ENCODE measurements around the gene NFE2L1. TPM values are rescaled to one million over a fixed set of nuclear protein-coding genes. Genes with fewer than 3 reads are reported as not detected.

NFE2L1 gene
- total RNA-seq, 1 donor from 2014 or later = 127 TPM

DNA sequence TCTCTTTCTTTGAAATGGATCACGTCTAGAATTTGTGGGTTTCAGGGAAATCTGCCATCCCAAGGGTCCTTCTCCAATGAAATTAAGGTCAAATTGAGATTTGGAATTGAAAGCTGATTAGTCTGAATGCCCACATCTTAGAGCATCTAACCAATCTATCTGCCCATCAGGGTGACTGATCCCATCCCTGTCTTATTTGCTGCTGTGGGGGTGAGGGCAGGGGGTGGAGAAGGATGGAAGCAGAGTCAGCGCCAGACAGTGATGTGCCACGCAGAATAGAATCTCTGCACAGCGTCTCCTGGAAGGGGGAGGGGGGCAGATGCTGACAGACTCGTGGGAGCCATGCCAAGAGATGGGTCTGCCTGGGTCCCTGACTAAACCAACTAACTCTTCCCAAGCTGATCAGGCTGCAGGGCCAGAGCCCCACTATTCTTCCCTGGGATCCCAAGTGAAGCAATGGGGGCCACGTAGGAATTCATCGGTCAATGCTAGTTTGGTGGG, 45.2 kb upstream of the NFE2L1 start:
- intact Hi-C loops (cut with micrococcal nuclease) = no loop called here
- TF ChIP-seq, protein P1, sequence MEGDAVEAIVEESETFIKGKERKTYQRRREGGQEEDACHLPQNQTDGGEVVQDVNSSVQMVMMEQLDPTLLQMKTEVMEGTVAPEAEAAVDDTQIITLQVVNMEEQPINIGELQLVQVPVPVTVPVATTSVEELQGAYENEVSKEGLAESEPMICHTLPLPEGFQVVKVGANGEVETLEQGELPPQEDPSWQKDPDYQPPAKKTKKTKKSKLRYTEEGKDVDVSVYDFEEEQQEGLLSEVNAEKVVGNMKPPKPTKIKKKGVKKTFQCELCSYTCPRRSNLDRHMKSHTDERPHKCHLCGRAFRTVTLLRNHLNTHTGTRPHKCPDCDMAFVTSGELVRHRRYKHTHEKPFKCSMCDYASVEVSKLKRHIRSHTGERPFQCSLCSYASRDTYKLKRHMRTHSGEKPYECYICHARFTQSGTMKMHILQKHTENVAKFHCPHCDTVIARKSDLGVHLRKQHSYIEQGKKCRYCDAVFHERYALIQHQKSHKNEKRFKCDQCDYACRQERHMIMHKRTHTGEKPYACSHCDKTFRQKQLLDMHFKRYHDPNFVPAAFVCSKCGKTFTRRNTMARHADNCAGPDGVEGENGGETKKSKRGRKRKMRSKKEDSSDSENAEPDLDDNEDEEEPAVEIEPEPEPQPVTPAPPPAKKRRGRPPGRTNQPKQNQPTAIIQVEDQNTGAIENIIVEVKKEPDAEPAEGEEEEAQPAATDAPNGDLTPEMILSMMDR (IDR thresholded peaks at IDR 0.05) = no peak
- DNase-seq (no peak), ATAC-seq (ENCODE audit: low read depth) (no peak)
- peaks cover 4% of the 10 kb centered on the region for H3K4me1 Mint-ChIP-seq
- ChIA-PET CTCF (interaction anchor here (0.6 kb wide), 1 partner anchor 23 kb away, joined by 3 read pairs; no protein-coding TSS in a partner anchor), POLR2A (interaction anchor here (0.7 to 1.3 kb wide), 4 partner anchors 9 to 107 kb away, joined by 3 to 5 read pairs (median 4); partner anchors contain the start of gene SP2)
- H3K27me3 Mint-ChIP-seq = peaks cover 5% of the 10 kb centered on the region
- H3K9me3 Mint-ChIP-seq = no peaks in the 10 kb centered on the region
- no peak overlapping the region for H3K4me3 Mint-ChIP-seq
- H3K27ac Mint-ChIP-seq = no peak overlapping the region
- no peaks in the 10 kb centered on the region for H3K36me3 Mint-ChIP-seq (ENCODE audit: low read depth)

DNA sequence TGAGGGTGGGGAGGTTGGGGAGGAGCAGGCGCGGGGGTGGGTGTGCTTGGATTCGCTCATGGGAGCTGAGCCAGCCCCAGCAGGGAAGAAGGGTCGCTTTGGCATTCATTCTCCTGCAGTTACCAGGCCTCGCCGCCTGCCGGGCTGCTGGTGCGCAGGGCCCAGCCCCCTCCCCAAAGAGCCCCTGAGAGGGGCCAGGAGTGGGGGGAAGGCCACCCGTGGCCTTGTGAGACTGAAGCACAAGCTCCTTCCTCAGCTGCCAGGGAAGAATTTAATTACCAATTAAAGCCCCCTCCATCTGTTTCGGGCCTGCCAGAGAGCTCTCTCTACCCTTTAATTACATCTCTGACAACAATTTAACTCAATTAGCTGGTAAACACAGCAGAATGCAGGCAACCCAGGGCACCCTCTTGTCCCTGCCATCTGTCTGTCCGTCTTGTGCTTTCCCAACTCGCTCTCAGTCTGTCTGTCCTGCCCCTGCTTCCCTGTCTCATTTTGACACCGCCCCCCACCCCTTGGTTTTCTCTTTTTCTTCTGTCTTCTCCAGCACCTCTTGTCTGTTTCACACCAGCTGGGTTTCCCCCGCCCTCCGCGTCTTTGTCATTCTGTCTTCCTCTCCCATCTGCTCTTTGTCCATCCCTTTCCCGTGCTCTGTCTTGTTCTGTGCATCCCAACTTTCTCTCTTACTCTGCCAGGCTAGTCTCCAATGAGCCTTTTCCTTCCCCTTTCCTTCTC, 44.6 kb upstream of the NFE2L1 start:
- H3K4me1 Mint-ChIP-seq = peaks cover 4% of the 10 kb centered on the region
- ATAC-seq (ENCODE audit: low read depth) = no peak
- H3K9me3 Mint-ChIP-seq = no peaks in the 10 kb centered on the region

DNA sequence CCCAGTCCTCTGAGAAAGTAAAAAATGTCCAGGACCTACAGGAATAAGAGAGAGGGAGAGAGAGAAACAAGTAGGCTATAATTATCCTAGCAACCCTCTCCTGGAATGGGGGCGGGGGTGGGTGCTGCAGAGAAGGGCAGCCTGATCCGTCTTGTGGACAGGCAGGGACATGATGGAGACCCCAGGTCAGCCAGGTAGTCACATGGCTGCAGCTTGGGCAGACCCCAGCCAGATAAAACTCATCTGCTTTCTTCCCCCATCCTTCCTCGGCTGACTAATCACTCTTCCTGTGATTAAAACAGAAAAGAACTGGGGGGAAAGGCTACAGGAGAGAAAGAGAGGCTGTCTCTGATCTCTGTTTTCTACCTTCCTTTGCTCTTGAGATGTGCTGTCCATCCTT, 43.2 kb upstream of the NFE2L1 start:
- Mint-ChIP-seq H3K36me3 (ENCODE audit: low read depth) (no peaks in the 10 kb centered on the region), H3K27ac (no peak overlapping the region), H3K4me3 (no peak overlapping the region), H3K4me1 (peaks cover 4% of the 10 kb centered on the region), H3K9me3 (no peaks in the 10 kb centered on the region), H3K27me3 (peaks cover 12% of the 10 kb centered on the region)
- DNase-seq (no peak), ATAC-seq (ENCODE audit: low read depth) (no peak)
- TF ChIP-seq, protein P1 (IDR thresholded peaks at IDR 0.05) = no peak
- intact Hi-C loops (cut with micrococcal nuclease) = no loop called here
- CTCF ChIA-PET = no interaction called here
- POLR2A ChIA-PET = interaction anchor here (0.6 kb wide), 3 partner anchors 44 to 303 kb away, joined by 4 to 9 read pairs (median 4); no protein-coding TSS in a partner anchor

More for the DNA sequence above, 44.6 kb upstream of the NFE2L1 start:
- H3K4me3 Mint-ChIP-seq = no peak overlapping the region
- TF ChIP-seq, protein P1 (IDR thresholded peaks at IDR 0.05) = no peak
- DNase-seq = no peak
- peaks cover 8% of the 10 kb centered on the region for H3K27me3 Mint-ChIP-seq
- no peak overlapping the region for H3K27ac Mint-ChIP-seq
- ChIA-PET POLR2A (interaction anchor here (0.7 to 1.3 kb wide), 3 partner anchors 8 to 108 kb away, joined by 3 to 5 read pairs (median 4); partner anchors contain the start of gene SP2), CTCF (interaction anchor here (1.0 kb wide), 2 partner anchors 25 to 56 kb away, joined by 3 to 4 read pairs; no protein-coding TSS in a partner anchor)
- H3K36me3 Mint-ChIP-seq (ENCODE audit: low read depth) = no peaks in the 10 kb centered on the region
- intact Hi-C loops (cut with micrococcal nuclease) = no loop called here

DNA sequence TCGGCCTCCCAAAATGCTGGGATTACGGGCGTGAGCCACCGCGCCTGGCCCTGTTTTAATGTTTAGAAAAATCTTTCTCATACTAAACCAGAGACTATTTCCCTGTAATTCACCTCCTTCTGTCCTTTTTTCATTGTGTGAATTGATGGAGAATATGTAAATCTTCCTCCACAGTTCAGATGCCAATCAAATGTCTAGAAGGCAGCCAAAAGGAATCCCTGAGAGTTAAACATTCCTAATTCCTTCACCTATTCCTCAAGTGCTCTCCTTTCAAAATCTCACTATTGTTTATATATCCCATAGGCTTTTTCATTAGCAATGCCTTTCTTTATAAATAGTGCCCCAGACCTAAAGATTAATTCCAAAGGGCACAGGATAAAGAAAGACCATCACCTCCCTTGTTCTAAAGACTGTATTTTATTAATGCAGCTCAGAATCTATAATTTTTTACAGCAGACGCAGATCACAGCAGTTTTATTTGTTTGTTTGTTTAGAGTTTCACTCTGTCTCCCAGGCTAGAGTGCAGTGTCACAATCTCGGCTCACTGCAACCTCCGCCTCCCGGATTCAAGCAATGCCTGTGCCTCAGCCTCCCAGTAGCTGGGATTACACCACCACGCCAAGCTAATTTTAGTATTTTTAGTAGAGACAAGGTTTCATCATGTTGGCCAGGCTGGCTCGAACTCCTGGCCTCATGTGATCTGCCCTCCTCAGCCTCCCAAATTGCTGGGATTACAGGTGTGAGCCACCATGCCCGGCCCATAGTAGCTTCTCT, 41.0 kb upstream of the NFE2L1 start:
- Mint-ChIP-seq H3K36me3 (ENCODE audit: low read depth) (no peaks in the 10 kb centered on the region), H3K9me3 (no peaks in the 10 kb centered on the region), H3K27ac (no peak overlapping the region), H3K4me3 (no peak overlapping the region), H3K27me3 (peaks cover 15% of the 10 kb centered on the region), H3K4me1 (peaks cover 13% of the 10 kb centered on the region)
- no peak for ATAC-seq (ENCODE audit: low read depth)
- TF ChIP-seq, protein P1 (IDR thresholded peaks at IDR 0.05) = no peak
- intact Hi-C loops (cut with micrococcal nuclease) = no loop called here
- ChIA-PET CTCF (no interaction called here), POLR2A (interaction anchor here (0.7 kb wide), 1 partner anchor 15 kb away, joined by 3 read pairs; no protein-coding TSS in a partner anchor)
- DNase-seq = no peak

All from activated B cell treated with CpG ODN at 0.5 μM for 24 hours (primary cell).